Measurements from ENCODE around the gene CD79B.

GRCh38 chr17:63929860-63930766 is 2.0 kb downstream of the CD79B start:
- no peak for TF ChIP-seq CTCF (conservative IDR thresholded peaks at IDR 0.05; ENCODE audit: low read depth, low read length)
- no peak for TF ChIP-seq EZH2 (IDR thresholded peaks at IDR 0.05; ENCODE audit: borderline replicate concordance, low read depth, low read length, poor library complexity, severe bottlenecking)
